ENCODE measurements around the gene SWAP70. TPM values are rescaled to one million over a fixed set of nuclear protein-coding genes. Genes with fewer than 3 reads are reported as not detected.
A peak's percentile ranks its signal among the peaks of the same experiment; 100 is the strongest.

The SWAP70 gene
- total RNA-seq, 1 experiment from 2014 or later: 8.6 TPM

DNA sequence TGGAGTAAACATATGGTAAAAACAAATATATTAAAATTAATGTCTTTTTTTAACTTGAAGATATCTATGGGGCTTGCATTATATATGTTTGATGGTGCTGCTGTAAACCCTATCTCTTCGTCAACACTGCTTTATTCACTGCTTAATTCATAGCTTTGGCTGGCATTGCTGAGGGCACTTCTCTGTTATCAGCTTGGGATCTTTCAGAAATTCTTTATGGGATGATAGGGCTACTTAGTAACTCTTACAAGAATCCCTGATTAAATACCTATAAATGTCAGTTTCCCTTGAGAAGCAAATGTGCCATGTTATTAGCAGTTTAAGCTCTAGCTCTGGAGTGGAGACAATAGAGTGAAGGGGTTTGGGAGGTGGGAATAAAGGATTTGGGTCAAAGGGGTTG is 112.3 kb downstream of the SWAP70 start:
- 0 out of 2 replicates have a peak overlapping the region, but pooled peaks have one; percentile 13 for H3K4me2 ChIP-seq (ENCODE audit: low read length)
- no peak overlapping the region for H3K27ac ChIP-seq (ENCODE audit: low read length)
- ChIA-PET POLR2A (ENCODE audit: unreplicated experiment) (no interaction called here), CTCF (no interaction called here)
- no peaks in the 10 kb centered on the region; the same call in 1 of the 2 replicates for H4K20me1 ChIP-seq (ENCODE audit: low read length)
- BruUV-seq (replicated peaks): no TSS peak
- intact Hi-C loops (cut with micrococcal nuclease): no loop called here
- no peaks in the 10 kb centered on the region for H3K9me2 ChIP-seq (replicated peaks; ENCODE audit: low read length)
- H2AFZ ChIP-seq (ENCODE audit: low read length): no peak overlapping the region
- TF ChIP-seq, protein P1, sequence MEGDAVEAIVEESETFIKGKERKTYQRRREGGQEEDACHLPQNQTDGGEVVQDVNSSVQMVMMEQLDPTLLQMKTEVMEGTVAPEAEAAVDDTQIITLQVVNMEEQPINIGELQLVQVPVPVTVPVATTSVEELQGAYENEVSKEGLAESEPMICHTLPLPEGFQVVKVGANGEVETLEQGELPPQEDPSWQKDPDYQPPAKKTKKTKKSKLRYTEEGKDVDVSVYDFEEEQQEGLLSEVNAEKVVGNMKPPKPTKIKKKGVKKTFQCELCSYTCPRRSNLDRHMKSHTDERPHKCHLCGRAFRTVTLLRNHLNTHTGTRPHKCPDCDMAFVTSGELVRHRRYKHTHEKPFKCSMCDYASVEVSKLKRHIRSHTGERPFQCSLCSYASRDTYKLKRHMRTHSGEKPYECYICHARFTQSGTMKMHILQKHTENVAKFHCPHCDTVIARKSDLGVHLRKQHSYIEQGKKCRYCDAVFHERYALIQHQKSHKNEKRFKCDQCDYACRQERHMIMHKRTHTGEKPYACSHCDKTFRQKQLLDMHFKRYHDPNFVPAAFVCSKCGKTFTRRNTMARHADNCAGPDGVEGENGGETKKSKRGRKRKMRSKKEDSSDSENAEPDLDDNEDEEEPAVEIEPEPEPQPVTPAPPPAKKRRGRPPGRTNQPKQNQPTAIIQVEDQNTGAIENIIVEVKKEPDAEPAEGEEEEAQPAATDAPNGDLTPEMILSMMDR (conservative IDR thresholded peaks at IDR 0.05; ENCODE audit: low read depth, low read length): no peak
- TF ChIP-seq EZH2 (IDR thresholded peaks at IDR 0.05; ENCODE audit: low read length, unreplicated experiment) (no peak), EZH2phosphoT487 (IDR thresholded peaks at IDR 0.05; ENCODE audit: borderline replicate concordance, low read length) (no peak)
- no peaks in the 10 kb centered on the region for H3K9me3 ChIP-seq (ENCODE audit: low read length)
- ATAC-seq (peak; percentile 34), DNase-seq (peak; percentile 44)
- H3K4me3 ChIP-seq (ENCODE audit: low read length): no peak overlapping the region
- H3K36me3 ChIP-seq (ENCODE audit: low read depth, low read length): peaks cover 2% of the 10 kb centered on the region; the same call in 1 of the 2 replicates
- peaks cover 28% of the 10 kb centered on the region for H3K4me1 ChIP-seq (ENCODE audit: insufficient read depth, low read length)
- H3K27me3 ChIP-seq (ENCODE audit: low read length): no peaks in the 10 kb centered on the region
- H3K79me2 ChIP-seq (ENCODE audit: low read length): no peaks in the 10 kb centered on the region
- no peaks in the 10 kb centered on the region for H3F3A ChIP-seq (ENCODE audit: low read length, unreplicated experiment)
- no peak overlapping the region for H3K9ac ChIP-seq (ENCODE audit: low read length)

DNA sequence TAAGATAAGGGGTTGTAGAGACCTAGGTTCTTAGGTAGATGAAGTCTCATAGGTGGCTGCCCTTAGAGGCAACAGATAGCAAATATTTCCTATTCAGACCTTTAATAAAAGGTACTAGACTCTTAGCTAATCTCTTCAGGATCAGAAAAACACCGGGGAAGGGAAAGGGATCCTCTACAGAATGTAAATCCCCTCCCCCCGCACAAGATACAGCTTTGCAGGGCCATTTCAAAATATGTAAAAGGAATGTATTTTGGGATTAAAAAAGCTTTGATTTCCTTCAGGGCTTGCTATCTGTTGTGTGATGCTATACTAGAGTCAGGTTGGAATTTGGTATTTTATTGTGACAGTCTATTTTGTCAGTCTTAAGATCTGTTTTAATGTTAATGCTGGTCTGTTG is 113.2 kb downstream of the SWAP70 start:
- no peaks in the 10 kb centered on the region for H3F3A ChIP-seq (ENCODE audit: low read length, unreplicated experiment)
- ATAC-seq (no peak), DNase-seq (no peak)
- H3K79me2 ChIP-seq (ENCODE audit: low read length): no peaks in the 10 kb centered on the region
- CTCF ChIA-PET: no interaction called here
- H3K36me3 ChIP-seq (ENCODE audit: low read depth, low read length): peaks cover 2% of the 10 kb centered on the region; the same call in 1 of the 2 replicates
- TF ChIP-seq, protein P1 (conservative IDR thresholded peaks at IDR 0.05; ENCODE audit: low read depth, low read length): no peak
- TF ChIP-seq EZH2phosphoT487 (IDR thresholded peaks at IDR 0.05; ENCODE audit: borderline replicate concordance, low read length) (no peak), EZH2 (IDR thresholded peaks at IDR 0.05; ENCODE audit: low read length, unreplicated experiment) (no peak)
- H3K27ac ChIP-seq (ENCODE audit: low read length): no peak overlapping the region
- POLR2A ChIA-PET (ENCODE audit: unreplicated experiment): no interaction called here
- H2AFZ ChIP-seq (ENCODE audit: low read length): no peak overlapping the region
- H3K4me1 ChIP-seq (ENCODE audit: insufficient read depth, low read length): peaks cover 28% of the 10 kb centered on the region
- H3K4me3 ChIP-seq (ENCODE audit: low read length): no peak overlapping the region
- intact Hi-C loops (cut with micrococcal nuclease): no loop called here
- no peaks in the 10 kb centered on the region for H3K27me3 ChIP-seq (ENCODE audit: low read length)
- H3K9ac ChIP-seq (ENCODE audit: low read length): no peak overlapping the region
- H4K20me1 ChIP-seq (ENCODE audit: low read length): no peaks in the 10 kb centered on the region; the same call in 1 of the 2 replicates
- no peaks in the 10 kb centered on the region for H3K9me3 ChIP-seq (ENCODE audit: low read length)
- H3K9me2 ChIP-seq (replicated peaks; ENCODE audit: low read length): no peaks in the 10 kb centered on the region
- no TSS peak for BruUV-seq (replicated peaks)
- H3K4me2 ChIP-seq (ENCODE audit: low read length): no peak overlapping the region

DNA sequence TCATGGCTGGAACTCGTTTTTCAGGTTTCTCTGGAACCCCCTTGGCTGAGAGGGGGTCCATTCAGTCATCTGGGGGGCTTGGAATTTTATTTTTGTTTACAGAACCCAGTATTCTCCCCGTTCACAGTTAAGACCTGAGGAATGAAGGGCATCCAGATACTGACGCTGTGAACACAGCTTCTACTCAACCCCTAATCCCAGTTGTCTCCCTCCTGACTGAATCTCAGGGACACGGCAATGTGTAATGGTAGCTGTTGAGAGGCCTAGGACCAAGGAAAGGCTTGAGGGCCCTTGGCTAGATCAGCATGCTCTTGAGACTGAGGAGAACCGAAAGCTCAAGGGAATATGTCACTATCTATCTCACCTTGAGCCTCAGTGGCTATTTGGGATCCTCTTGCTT is 113.6 kb downstream of the SWAP70 start:
- H3K27ac ChIP-seq (ENCODE audit: low read length): no peak overlapping the region
- no peak overlapping the region for H2AFZ ChIP-seq (ENCODE audit: low read length)
- no peak overlapping the region for H3K4me2 ChIP-seq (ENCODE audit: low read length)
- no peak for DNase-seq
- H3K79me2 ChIP-seq (ENCODE audit: low read length): no peaks in the 10 kb centered on the region
- H3K9me3 ChIP-seq (ENCODE audit: low read length): no peaks in the 10 kb centered on the region
- H3K4me3 ChIP-seq (ENCODE audit: low read length): no peak overlapping the region
- H3K9me2 ChIP-seq (replicated peaks; ENCODE audit: low read length): no peaks in the 10 kb centered on the region
- no peaks in the 10 kb centered on the region for H3F3A ChIP-seq (ENCODE audit: low read length, unreplicated experiment)
- TF ChIP-seq EZH2phosphoT487 (IDR thresholded peaks at IDR 0.05; ENCODE audit: borderline replicate concordance, low read length) (no peak), EZH2 (IDR thresholded peaks at IDR 0.05; ENCODE audit: low read length, unreplicated experiment) (no peak)
- TF ChIP-seq, protein P1 (conservative IDR thresholded peaks at IDR 0.05; ENCODE audit: low read depth, low read length): no peak
- CTCF ChIA-PET: no interaction called here
- no TSS peak for BruUV-seq (replicated peaks)
- no peak for ATAC-seq
- H4K20me1 ChIP-seq (ENCODE audit: low read length): no peaks in the 10 kb centered on the region; the same call in 1 of the 2 replicates
- H3K9ac ChIP-seq (ENCODE audit: low read length): no peak overlapping the region
- intact Hi-C loops (cut with micrococcal nuclease): no loop called here
- peaks cover 28% of the 10 kb centered on the region for H3K4me1 ChIP-seq (ENCODE audit: insufficient read depth, low read length)
- POLR2A ChIA-PET (ENCODE audit: unreplicated experiment): no interaction called here
- H3K27me3 ChIP-seq (ENCODE audit: low read length): no peaks in the 10 kb centered on the region
- H3K36me3 ChIP-seq (ENCODE audit: low read depth, low read length): peaks cover 2% of the 10 kb centered on the region; the same call in 1 of the 2 replicates

All from PC-3 (cell line).